ENCODE measurements around the gene ORAI1. TPM values are rescaled to one million over a fixed set of nuclear protein-coding genes. Genes with fewer than 3 reads are reported as not detected.
"Not testable (repeated sequence)": the region's sequence is repeated elsewhere in the genome, so short reads cannot be mapped to it uniquely, and the experiment has no call there.

ORAI1 gene
- total RNA-seq, 1 donor from 2014 or later = 35.3 TPM

DNA sequence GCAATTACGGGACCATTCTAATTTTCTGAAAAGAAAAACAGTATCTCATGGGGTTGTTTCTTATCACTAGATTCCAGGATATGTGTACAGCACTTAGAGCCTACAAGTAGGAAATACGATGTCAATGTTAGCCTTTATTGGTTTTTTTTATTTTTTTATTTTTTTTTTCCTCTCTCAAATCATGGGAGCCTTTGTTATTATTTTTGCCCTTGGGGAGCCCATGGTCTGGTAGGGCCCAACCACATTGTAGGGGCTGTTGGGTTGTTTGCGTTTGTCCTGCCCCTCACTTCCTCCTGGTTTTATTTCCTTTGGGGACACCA lies 37.2 kb downstream of the ORAI1 start:
- no peak for DNase-seq (ENCODE audit: low spot score)
- Mint-ChIP-seq H3K9me3 (ENCODE audit: unreplicated experiment) (no peaks in the 10 kb centered on the region), H3K36me3 (ENCODE audit: low read depth, unreplicated experiment) (no peaks in the 10 kb centered on the region), H3K27ac (ENCODE audit: unreplicated experiment) (peak overlapping the region; percentile 84), H3K27me3 (ENCODE audit: unreplicated experiment) (peaks cover 9% of the 10 kb centered on the region), H3K4me3 (ENCODE audit: unreplicated experiment) (no peak overlapping the region), H3K4me1 (ENCODE audit: unreplicated experiment) (peaks cover 37% of the 10 kb centered on the region)
- TF ChIP-seq CTCF (IDR thresholded peaks at IDR 0.05; ENCODE audit: unreplicated experiment) = no peak

DNA sequence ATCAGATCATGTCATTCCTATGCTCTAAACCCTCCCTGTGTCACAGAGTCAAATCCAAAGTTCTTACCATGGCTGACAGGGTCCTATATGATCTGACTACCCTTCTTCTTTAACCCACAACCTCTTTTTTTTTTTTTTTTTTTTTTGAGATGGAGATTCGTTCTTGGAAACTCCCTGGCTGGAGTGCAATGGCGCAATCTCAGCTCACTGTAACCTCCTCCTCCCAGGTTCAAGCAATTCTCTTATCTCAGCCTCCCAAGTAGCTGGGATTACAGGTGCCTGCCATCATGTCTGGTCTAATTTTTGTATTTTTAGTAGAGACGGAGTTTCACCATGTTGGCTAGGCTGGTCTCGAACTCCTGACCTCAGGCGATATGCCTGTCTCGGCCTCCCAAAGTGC lies 40.5 kb downstream of the ORAI1 start:
- peaks cover 18% of the 10 kb centered on the region for H3K4me1 Mint-ChIP-seq (ENCODE audit: unreplicated experiment)
- H3K4me3 Mint-ChIP-seq (ENCODE audit: unreplicated experiment); DNase-seq (ENCODE audit: low spot score); H3K27me3 Mint-ChIP-seq (ENCODE audit: unreplicated experiment); H3K27ac Mint-ChIP-seq (ENCODE audit: unreplicated experiment); H3K9me3 Mint-ChIP-seq (ENCODE audit: unreplicated experiment); H3K36me3 Mint-ChIP-seq (ENCODE audit: low read depth, unreplicated experiment): not testable (repeated sequence)

- peaks cover 9% of the 10 kb centered on the region for H3K27me3 Mint-ChIP-seq (ENCODE audit: unreplicated experiment)
- no peak overlapping the region for H3K27ac Mint-ChIP-seq (ENCODE audit: unreplicated experiment)
Observed at GRCh38 chr12:121668750-121669520, 42.6 kb downstream of the ORAI1 start.

GRCh38 chr12:121669521-121669900 lies 43.2 kb downstream of the ORAI1 start, which contains the start of gene MORN3:
MORN3 (minus strand) TSS chr12:121669654; CDS start chr12:121669483, 171 bp downstream.
- H3K27me3 Mint-ChIP-seq (ENCODE audit: unreplicated experiment) = peaks cover 7% of the 10 kb centered on the region
- no peaks in the 10 kb centered on the region for H3K36me3 Mint-ChIP-seq (ENCODE audit: low read depth, unreplicated experiment)
- H3K9me3 Mint-ChIP-seq (ENCODE audit: unreplicated experiment) = no peaks in the 10 kb centered on the region
- peaks cover 7% of the 10 kb centered on the region for H3K4me1 Mint-ChIP-seq (ENCODE audit: unreplicated experiment)
- no peak for DNase-seq (ENCODE audit: low spot score)
- H3K27ac Mint-ChIP-seq (ENCODE audit: unreplicated experiment) = no peak within 1 kb of the TSS
- no peak within 1 kb of the TSS for H3K4me3 Mint-ChIP-seq (ENCODE audit: unreplicated experiment)
- no peak for TF ChIP-seq CTCF (IDR thresholded peaks at IDR 0.05; ENCODE audit: unreplicated experiment)

More at GRCh38 chr12:121668750-121669520, 42.6 kb downstream of the ORAI1 start:
- Mint-ChIP-seq H3K4me1 (ENCODE audit: unreplicated experiment) (peaks cover 13% of the 10 kb centered on the region), H3K36me3 (ENCODE audit: low read depth, unreplicated experiment) (no peaks in the 10 kb centered on the region), H3K9me3 (ENCODE audit: unreplicated experiment) (no peaks in the 10 kb centered on the region), H3K4me3 (ENCODE audit: unreplicated experiment) (no peak overlapping the region)
- peak; percentile 79 for DNase-seq (ENCODE audit: low spot score)
- TF ChIP-seq CTCF (IDR thresholded peaks at IDR 0.05; ENCODE audit: unreplicated experiment) = peak; percentile 83

- DNase-seq (ENCODE audit: low spot score) = peak; percentile 16
- no peaks in the 10 kb centered on the region for H3K36me3 Mint-ChIP-seq (ENCODE audit: low read depth, unreplicated experiment)
- H3K27me3 Mint-ChIP-seq (ENCODE audit: unreplicated experiment) = peaks cover 4% of the 10 kb centered on the region
- TF ChIP-seq CTCF (IDR thresholded peaks at IDR 0.05; ENCODE audit: unreplicated experiment) = no peak
- H3K4me1 Mint-ChIP-seq (ENCODE audit: unreplicated experiment) = peaks cover 3% of the 10 kb centered on the region
- H3K9me3 Mint-ChIP-seq (ENCODE audit: unreplicated experiment) = no peaks in the 10 kb centered on the region
- H3K27ac Mint-ChIP-seq (ENCODE audit: unreplicated experiment) = peak overlapping the region; percentile 97
- peak overlapping the region; percentile 60 for H3K4me3 Mint-ChIP-seq (ENCODE audit: unreplicated experiment)
Observed at GRCh38 chr12:121673013-121673511, 46.7 kb downstream of the ORAI1 start.

Measured in endothelial cell (in vitro differentiated cells).